AG04450 (cell line): Measurements from ENCODE around the gene UNC5CL. TPM values are rescaled to one million over a fixed set of nuclear protein-coding genes. Genes with fewer than 3 reads are reported as not detected.

Source experiments
- CTCF ChIA-PET: fragments of 300-600, 350-600 bp; formaldehyde crosslinking; extraction: SDS; loops from one replicate; lab custom pipeline; 2022; ENCODE audit warnings: antibody characterized with exemption, inconsistent platforms; lab: Charles Lee
- POLR2A ChIA-PET: fragments of 350-600 bp; formaldehyde crosslinking; extraction: SDS; loops from one replicate; lab custom pipeline; 2021; ENCODE audit warnings: antibody characterized with exemption, inconsistent platforms; lab: Yijun Ruan, JAX
- DNase-seq: peaks from one replicate; pipeline ENCODE4 v3.0.0-alpha.2; 2011; ENCODE audit warnings: low read depth, low spot score
- H3K27ac ChIP-seq: one replicate; pipeline ENCODE4 v1.5.1; 2012; ENCODE audit warnings: low read depth, low read length, control low read depth
- H3K27me3 ChIP-seq: one replicate; pipeline ENCODE4 v1.6.0; 2012; ENCODE audit warnings: low read length; ENCODE audit not compliant: control insufficient read depth, insufficient read depth
- H3K4me3 ChIP-seq: 2 replicates; pipeline ENCODE4 v1.5.1; 2011; ENCODE audit warnings: mild to moderate bottlenecking, low read depth, low read length, control low read depth
- H3K9me3 ChIP-seq: 2 replicates; pipeline ENCODE4 v1.5.1; 2012; ENCODE audit warnings: low read length; ENCODE audit not compliant: control insufficient read depth, insufficient read depth
- CTCF ChIP-seq: IDR thresholded peaks from 2 replicates; pipeline ENCODE4 v1.5.1; 2011; ENCODE audit warnings: low read depth, low read length, control low read depth, inconsistent platforms
- polyA plus RNA-seq: library from polyadenylated mRNA; depleted of rRNA; stranded (reverse); fragments of >200 nt; gene quantifications from 2 replicates; pipeline ENCODE4 v1.2.3, GENCODE V29; 2011; rRNA removed

UNC5CL gene
- polyA plus RNA-seq, 1 experiment, result 0.02 TPM

GRCh38 chr6:40982917-40983316 lies 56.1 kb downstream of the UNC5CL start:
- DNase-seq, result no peak
- H3K9me3 ChIP-seq, result no peaks in the 10 kb centered on the region
- H3K4me3 ChIP-seq, result no peak overlapping the region
- peaks cover 7% of the 10 kb centered on the region for H3K27me3 ChIP-seq
- ChIA-PET POLR2A (no interaction called here), CTCF (interaction anchor here (0.7 kb wide), 2 partner anchors 72 to 362 kb away, joined by 3 to 5 read pairs; no protein-coding TSS in a partner anchor)
- TF ChIP-seq CTCF, result no peak
- H3K27ac ChIP-seq, result no peak overlapping the region

- no peak for DNase-seq
- CTCF ChIA-PET, result no interaction called here
- POLR2A ChIA-PET, result no interaction called here
- peaks cover 7% of the 10 kb centered on the region for H3K27me3 ChIP-seq
- no peak for TF ChIP-seq CTCF
- no peaks in the 10 kb centered on the region for H3K9me3 ChIP-seq
- no peak overlapping the region for H3K4me3 ChIP-seq
- no peak overlapping the region for H3K27ac ChIP-seq
Observed at GRCh38 chr6:40978687-40979289, 60.2 kb downstream of the UNC5CL start.

GRCh38 chr6:40977695-40978094 lies 61.3 kb downstream of the UNC5CL start:
- no peaks in the 10 kb centered on the region for H3K9me3 ChIP-seq
- peaks cover 2% of the 10 kb centered on the region for H3K27me3 ChIP-seq
- H3K4me3 ChIP-seq, result no peak overlapping the region
- no peak for TF ChIP-seq CTCF
- H3K27ac ChIP-seq, result no peak overlapping the region
- ChIA-PET POLR2A (no interaction called here), CTCF (interaction anchor here (0.9 kb wide), 1 partner anchor 22 kb away, joined by 3 read pairs; no protein-coding TSS in a partner anchor)
- no peak for DNase-seq

GRCh38 chr6:40977085-40977484 lies 61.9 kb downstream of the UNC5CL start:
- Histone ChIP-seq H3K27me3 (peaks cover 2% of the 10 kb centered on the region), H3K27ac (no peak overlapping the region), H3K4me3 (no peak overlapping the region), H3K9me3 (no peaks in the 10 kb centered on the region)
- POLR2A ChIA-PET, result no interaction called here
- no peak for TF ChIP-seq CTCF
- DNase-seq, result no peak
- CTCF ChIA-PET, result interaction anchor here (0.9 kb wide), 1 partner anchor 22 kb away, joined by 3 read pairs; no protein-coding TSS in a partner anchor

Other genes with a start within 250 kb of the UNC5CL start
- gene TSPO2, start 3.2 kb upstream of the UNC5CL start, polyA plus RNA-seq, result not detected in 2 replicates
- not detected in 2 replicates for gene APOBEC2, start 14.0 kb upstream of the UNC5CL start, polyA plus RNA-seq
- 7.0 and 10.0 TPM in 2 replicates for gene OARD1, start 33.1 kb upstream of the UNC5CL start, polyA plus RNA-seq
- gene NFYA, start 33.8 kb upstream of the UNC5CL start, polyA plus RNA-seq, result 10.1 and 13.4 TPM in 2 replicates
- not detected in 2 replicates for gene TREML1, start 115.1 kb upstream of the UNC5CL start, polyA plus RNA-seq
- 0.07 and 0.11 TPM in 2 replicates for gene TREM2, start 123.9 kb upstream of the UNC5CL start, polyA plus RNA-seq
- not detected in 2 replicates for gene TREML2, start 161.9 kb upstream of the UNC5CL start, polyA plus RNA-seq
- not detected in 2 replicates for gene TREML4, start 189.1 kb upstream of the UNC5CL start, polyA plus RNA-seq
- not detected in 2 replicates for gene TREM1, start 247.5 kb upstream of the UNC5CL start, polyA plus RNA-seq